Measurements from ENCODE around the gene AADACL3.

GRCh38 chr1:12709091-12709491, 6.8 kb upstream of the AADACL3 start:
- TF ChIP-seq, protein P1, sequence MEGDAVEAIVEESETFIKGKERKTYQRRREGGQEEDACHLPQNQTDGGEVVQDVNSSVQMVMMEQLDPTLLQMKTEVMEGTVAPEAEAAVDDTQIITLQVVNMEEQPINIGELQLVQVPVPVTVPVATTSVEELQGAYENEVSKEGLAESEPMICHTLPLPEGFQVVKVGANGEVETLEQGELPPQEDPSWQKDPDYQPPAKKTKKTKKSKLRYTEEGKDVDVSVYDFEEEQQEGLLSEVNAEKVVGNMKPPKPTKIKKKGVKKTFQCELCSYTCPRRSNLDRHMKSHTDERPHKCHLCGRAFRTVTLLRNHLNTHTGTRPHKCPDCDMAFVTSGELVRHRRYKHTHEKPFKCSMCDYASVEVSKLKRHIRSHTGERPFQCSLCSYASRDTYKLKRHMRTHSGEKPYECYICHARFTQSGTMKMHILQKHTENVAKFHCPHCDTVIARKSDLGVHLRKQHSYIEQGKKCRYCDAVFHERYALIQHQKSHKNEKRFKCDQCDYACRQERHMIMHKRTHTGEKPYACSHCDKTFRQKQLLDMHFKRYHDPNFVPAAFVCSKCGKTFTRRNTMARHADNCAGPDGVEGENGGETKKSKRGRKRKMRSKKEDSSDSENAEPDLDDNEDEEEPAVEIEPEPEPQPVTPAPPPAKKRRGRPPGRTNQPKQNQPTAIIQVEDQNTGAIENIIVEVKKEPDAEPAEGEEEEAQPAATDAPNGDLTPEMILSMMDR (IDR thresholded peaks at IDR 0.05; ENCODE audit: low read length): no peak
- TF ChIP-seq EZH2 (IDR thresholded peaks at IDR 0.05; ENCODE audit: borderline replicate concordance, low read length): no peak
